Measurements from ENCODE around the gene MTA1.

Gene MTA1

GRCh38 chr14:105491366-105491973 is 71.8 kb downstream of the MTA1 start:
- Histone ChIP-seq H3K27ac (ENCODE audit: low read depth, low read length, poor library complexity, severe bottlenecking) (peak overlapping the region; percentile 55), H3K4me3 (ENCODE audit: low read depth, low read length, poor library complexity, severe bottlenecking) (peak overlapping the region; percentile 85), H3K9ac (ENCODE audit: low read length) (peak overlapping the region; percentile 85)

DNA sequence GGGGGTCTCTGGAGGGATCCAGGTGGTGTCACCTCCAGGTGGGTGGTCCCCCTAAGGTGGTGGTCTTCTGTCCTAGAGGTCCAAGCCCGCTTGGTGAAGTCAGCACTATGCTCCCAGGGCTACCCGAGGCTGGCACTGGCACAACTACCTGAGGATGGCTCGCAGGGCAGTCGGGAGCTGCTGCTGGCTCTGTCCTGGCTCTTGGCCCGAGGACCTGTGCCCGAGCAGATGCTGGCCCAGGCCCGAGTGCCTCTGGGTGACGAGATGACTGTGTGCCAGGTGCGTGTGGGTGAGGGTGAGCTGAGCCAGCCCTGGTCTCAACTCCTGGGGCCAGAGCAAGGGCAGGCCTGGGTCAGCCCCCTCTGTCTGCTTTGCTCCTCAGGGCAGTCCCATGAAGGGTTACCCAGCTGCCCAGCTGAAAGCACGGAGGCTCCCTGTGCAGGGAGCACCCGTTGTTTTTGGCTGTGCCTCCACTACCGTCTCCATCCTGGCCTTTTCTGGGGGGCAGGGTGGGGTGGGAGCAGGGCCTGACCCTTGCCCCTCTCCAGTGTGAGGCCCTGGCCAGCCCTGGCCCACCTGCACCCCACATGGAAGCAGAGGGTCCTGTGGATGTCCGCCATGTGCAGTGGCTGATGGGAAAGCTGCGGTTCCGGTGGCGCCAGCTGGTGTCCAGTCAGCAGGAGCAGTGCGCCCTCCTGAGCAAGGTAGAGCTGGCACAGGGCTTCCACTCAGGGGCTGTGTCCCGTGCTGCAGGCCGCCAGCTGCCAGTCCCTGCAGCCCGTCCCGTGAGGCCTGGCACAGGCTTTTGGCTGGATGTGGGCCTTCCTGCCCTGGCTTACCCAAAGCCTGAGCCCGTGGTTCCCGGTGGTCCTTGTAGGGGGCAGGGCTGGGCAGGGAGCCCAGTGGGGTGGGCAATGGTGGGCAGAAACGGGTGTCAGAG is 72.7 kb downstream of the MTA1 start:
- Histone ChIP-seq H3K4me3 (ENCODE audit: low read depth, low read length, poor library complexity, severe bottlenecking) (peak overlapping the region; percentile 85), H3K9ac (ENCODE audit: low read length) (peak overlapping the region; percentile 17; the same call in 1 of the 2 replicates), H2AFZ (ENCODE audit: low read length) (no peak overlapping the region), H3K79me2 (ENCODE audit: insufficient read depth, low read length) (no peaks in the 10 kb centered on the region), H4K20me1 (ENCODE audit: insufficient read depth, low read length) (no peaks in the 10 kb centered on the region), H3K36me3 (ENCODE audit: insufficient read depth, low read length) (no peaks in the 10 kb centered on the region; the same call in 1 of the 2 replicates), H3K4me1 (ENCODE audit: insufficient read depth, low read length, severe bottlenecking) (peaks cover 29% of the 10 kb centered on the region), H3K27ac (ENCODE audit: low read depth, low read length, poor library complexity, severe bottlenecking) (no peak overlapping the region), H3F3A (ENCODE audit: insufficient read depth, low read length) (no peaks in the 10 kb centered on the region), H3K4me2 (ENCODE audit: low read length) (peak overlapping the region; percentile 64), H3K27me3 (ENCODE audit: insufficient read depth, low read length) (no peaks in the 10 kb centered on the region), H3K9me2 (ENCODE audit: low read depth, low read length) (no peaks in the 10 kb centered on the region), H3K9me3 (ENCODE audit: low read length) (no peaks in the 10 kb centered on the region)
- no peak for TF ChIP-seq EZH2 (IDR thresholded peaks at IDR 0.05; ENCODE audit: borderline replicate concordance, low read length)
- TF ChIP-seq, protein P1, sequence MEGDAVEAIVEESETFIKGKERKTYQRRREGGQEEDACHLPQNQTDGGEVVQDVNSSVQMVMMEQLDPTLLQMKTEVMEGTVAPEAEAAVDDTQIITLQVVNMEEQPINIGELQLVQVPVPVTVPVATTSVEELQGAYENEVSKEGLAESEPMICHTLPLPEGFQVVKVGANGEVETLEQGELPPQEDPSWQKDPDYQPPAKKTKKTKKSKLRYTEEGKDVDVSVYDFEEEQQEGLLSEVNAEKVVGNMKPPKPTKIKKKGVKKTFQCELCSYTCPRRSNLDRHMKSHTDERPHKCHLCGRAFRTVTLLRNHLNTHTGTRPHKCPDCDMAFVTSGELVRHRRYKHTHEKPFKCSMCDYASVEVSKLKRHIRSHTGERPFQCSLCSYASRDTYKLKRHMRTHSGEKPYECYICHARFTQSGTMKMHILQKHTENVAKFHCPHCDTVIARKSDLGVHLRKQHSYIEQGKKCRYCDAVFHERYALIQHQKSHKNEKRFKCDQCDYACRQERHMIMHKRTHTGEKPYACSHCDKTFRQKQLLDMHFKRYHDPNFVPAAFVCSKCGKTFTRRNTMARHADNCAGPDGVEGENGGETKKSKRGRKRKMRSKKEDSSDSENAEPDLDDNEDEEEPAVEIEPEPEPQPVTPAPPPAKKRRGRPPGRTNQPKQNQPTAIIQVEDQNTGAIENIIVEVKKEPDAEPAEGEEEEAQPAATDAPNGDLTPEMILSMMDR (IDR thresholded peaks at IDR 0.05; ENCODE audit: low read length): no peak

More at GRCh38 chr14:105491366-105491973, 71.8 kb downstream of the MTA1 start:
- Histone ChIP-seq H3K4me2 (ENCODE audit: low read length) (peak overlapping the region; percentile 64), H3K27me3 (ENCODE audit: insufficient read depth, low read length) (peaks cover 3% of the 10 kb centered on the region; the same call in 1 of the 2 replicates), H3K36me3 (ENCODE audit: insufficient read depth, low read length) (no peaks in the 10 kb centered on the region; the same call in 1 of the 2 replicates), H3K9me3 (ENCODE audit: low read length) (no peaks in the 10 kb centered on the region), H3K4me1 (ENCODE audit: insufficient read depth, low read length, severe bottlenecking) (peaks cover 37% of the 10 kb centered on the region), H4K20me1 (ENCODE audit: insufficient read depth, low read length) (no peaks in the 10 kb centered on the region), H3K9me2 (ENCODE audit: low read depth, low read length) (no peaks in the 10 kb centered on the region), H3F3A (ENCODE audit: insufficient read depth, low read length) (no peaks in the 10 kb centered on the region), H3K79me2 (ENCODE audit: insufficient read depth, low read length) (no peaks in the 10 kb centered on the region), H2AFZ (ENCODE audit: low read length) (no peak overlapping the region)
- no peak for TF ChIP-seq EZH2 (IDR thresholded peaks at IDR 0.05; ENCODE audit: borderline replicate concordance, low read length)
- TF ChIP-seq, protein P1 (IDR thresholded peaks at IDR 0.05; ENCODE audit: low read length): no peak

- H3K4me2 ChIP-seq (ENCODE audit: low read length): no peak overlapping the region
- H3K4me1 ChIP-seq (ENCODE audit: insufficient read depth, low read length, severe bottlenecking): peaks cover 21% of the 10 kb centered on the region
Measured at GRCh38 chr14:105492971-105493871, 73.6 kb downstream of the MTA1 start.

More at GRCh38 chr14:105492971-105493871, 73.6 kb downstream of the MTA1 start:
- Histone ChIP-seq H3K27me3 (ENCODE audit: insufficient read depth, low read length) (no peaks in the 10 kb centered on the region), H3K9me3 (ENCODE audit: low read length) (no peaks in the 10 kb centered on the region), H3K4me3 (ENCODE audit: low read depth, low read length, poor library complexity, severe bottlenecking) (no peak overlapping the region), H2AFZ (ENCODE audit: low read length) (no peak overlapping the region), H4K20me1 (ENCODE audit: insufficient read depth, low read length) (no peaks in the 10 kb centered on the region), H3K79me2 (ENCODE audit: insufficient read depth, low read length) (no peaks in the 10 kb centered on the region), H3K36me3 (ENCODE audit: insufficient read depth, low read length) (peaks cover under 1% of the 10 kb centered on the region; the same call in 1 of the 2 replicates), H3K9ac (ENCODE audit: low read length) (no peak overlapping the region), H3K27ac (ENCODE audit: low read depth, low read length, poor library complexity, severe bottlenecking) (no peak overlapping the region), H3K9me2 (ENCODE audit: low read depth, low read length) (no peaks in the 10 kb centered on the region), H3F3A (ENCODE audit: insufficient read depth, low read length) (no peaks in the 10 kb centered on the region)
- no peak for TF ChIP-seq EZH2 (IDR thresholded peaks at IDR 0.05; ENCODE audit: borderline replicate concordance, low read length)
- TF ChIP-seq, protein P1 (IDR thresholded peaks at IDR 0.05; ENCODE audit: low read length): peak; percentile 31; the same call in 1 of the 2 replicates
